NOMO-1 (cell line): ENCODE results near the gene CORO2A.
"Not testable (repeated sequence)": the region's sequence is repeated elsewhere in the genome, so short reads cannot be mapped to it uniquely, and the experiment has no call there.

Experiments
- DNase-seq, 2 experiments: peaks; one replicate each; lab custom pipeline; 2025; ENCODE audit not compliant: unreplicated experiment in 2 of 2; lab: John Stamatoyannopoulos, UW

Gene CORO2A

GRCh38 chr9:98191671-98192502 lies 550 bp downstream of the CORO2A start:
- DNase-seq = peak; percentile 14 to 26

- DNase-seq = no peak
Measured at GRCh38 chr9:98191181-98191608, 1.2 kb downstream of the CORO2A start.

GRCh38 chr9:98190757-98191105 lies 1.7 kb downstream of the CORO2A start:
- DNase-seq = no peak

GRCh38 chr9:98189412-98189811 lies 3.0 kb downstream of the CORO2A start:
- no peak for DNase-seq

- DNase-seq = no peak
Measured at GRCh38 chr9:98187926-98188325, 4.5 kb downstream of the CORO2A start.

- DNase-seq = no peak
Measured at GRCh38 chr9:98186236-98186635, 6.2 kb downstream of the CORO2A start.

- DNase-seq = peak; percentile 32 to 41
Measured at GRCh38 chr9:98185611-98186171, 6.7 kb downstream of the CORO2A start.

GRCh38 chr9:98185021-98185567 lies 7.3 kb downstream of the CORO2A start:
- no peak for DNase-seq

GRCh38 chr9:98184326-98184725 lies 8.1 kb downstream of the CORO2A start:
- DNase-seq = no peak

- DNase-seq = no peak
Measured at GRCh38 chr9:98182889-98183599, 9.4 kb downstream of the CORO2A start.

- no peak for DNase-seq
Measured at GRCh38 chr9:98182069-98182820, 10.2 kb downstream of the CORO2A start.

GRCh38 chr9:98181746-98182068 lies 10.7 kb downstream of the CORO2A start:
- no peak for DNase-seq

- DNase-seq = no peak
Measured at GRCh38 chr9:98180996-98181395, 11.4 kb downstream of the CORO2A start.

GRCh38 chr9:98178874-98179850 lies 13.3 kb downstream of the CORO2A start:
- DNase-seq = peak; percentile 54 to 59

- DNase-seq = no peak
Measured at GRCh38 chr9:98176391-98177259, 15.8 kb downstream of the CORO2A start.

- no peak for DNase-seq
Measured at GRCh38 chr9:98175762-98176161, 16.7 kb downstream of the CORO2A start.

GRCh38 chr9:98175028-98175569 lies 17.3 kb downstream of the CORO2A start:
- DNase-seq = no peak

GRCh38 chr9:98174502-98174918 lies 17.9 kb downstream of the CORO2A start:
- not testable (repeated sequence) for DNase-seq

- DNase-seq = no peak
Measured at GRCh38 chr9:98173181-98173580, 19.3 kb downstream of the CORO2A start.
